Fibroblast of pulmonary artery (primary cell): ENCODE results near the gene KSR1.

Experiments used
- DNase-seq: peaks from one replicate; pipeline ENCODE4 v3.0.0-alpha.2; 2010; ENCODE audit warnings: low read depth
- H3K4me3 ChIP-seq: replicated peaks from 2 replicates; pipeline ENCODE4 v1.5.1; 2011; ENCODE audit warnings: low read depth, mild to moderate bottlenecking, control low read depth, low read length, moderate library complexity
- CTCF ChIP-seq: IDR thresholded peaks from 2 replicates; pipeline ENCODE4 v1.5.1; 2011; ENCODE audit warnings: mild to moderate bottlenecking, control low read depth, low read length, inconsistent platforms; ENCODE audit errors: missing control alignments

KSR1 gene

GRCh38 chr17:27538156-27538955, 82.1 kb downstream of the KSR1 start:
- no peak for TF ChIP-seq CTCF
- H3K4me3 ChIP-seq: no peak overlapping the region
- DNase-seq: no peak

GRCh38 chr17:27539152-27539551, 82.9 kb downstream of the KSR1 start:
- no peak for TF ChIP-seq CTCF
- DNase-seq: no peak
- H3K4me3 ChIP-seq: no peak overlapping the region

GRCh38 chr17:27539794-27540317, 83.6 kb downstream of the KSR1 start:
- TF ChIP-seq CTCF: no peak
- H3K4me3 ChIP-seq: no peak overlapping the region
- no peak for DNase-seq

GRCh38 chr17:27540318-27541101, 84.3 kb downstream of the KSR1 start:
- H3K4me3 ChIP-seq: peak overlapping the region; percentile 24
- peak; percentile 100 for DNase-seq
- TF ChIP-seq CTCF: no peak

- no peak for DNase-seq
- no peak overlapping the region for H3K4me3 ChIP-seq
- TF ChIP-seq CTCF: no peak
Observed at GRCh38 chr17:27541301-27542023, 85.2 kb downstream of the KSR1 start.

GRCh38 chr17:27542841-27543463, 86.7 kb downstream of the KSR1 start:
- no peak overlapping the region for H3K4me3 ChIP-seq
- DNase-seq: no peak
- TF ChIP-seq CTCF: no peak
